ENCODE results near the gene SEMA5B.

Gene SEMA5B

GRCh38 chr3:122890077-122890719, 137.4 kb downstream of the SEMA5B start:
- DNase-seq = peak; percentile 20

- no peak for DNase-seq
Observed at GRCh38 chr3:122886946-122887345, 140.6 kb downstream of the SEMA5B start.

GRCh38 chr3:122886251-122886650, 141.3 kb downstream of the SEMA5B start:
- DNase-seq = no peak

DNA sequence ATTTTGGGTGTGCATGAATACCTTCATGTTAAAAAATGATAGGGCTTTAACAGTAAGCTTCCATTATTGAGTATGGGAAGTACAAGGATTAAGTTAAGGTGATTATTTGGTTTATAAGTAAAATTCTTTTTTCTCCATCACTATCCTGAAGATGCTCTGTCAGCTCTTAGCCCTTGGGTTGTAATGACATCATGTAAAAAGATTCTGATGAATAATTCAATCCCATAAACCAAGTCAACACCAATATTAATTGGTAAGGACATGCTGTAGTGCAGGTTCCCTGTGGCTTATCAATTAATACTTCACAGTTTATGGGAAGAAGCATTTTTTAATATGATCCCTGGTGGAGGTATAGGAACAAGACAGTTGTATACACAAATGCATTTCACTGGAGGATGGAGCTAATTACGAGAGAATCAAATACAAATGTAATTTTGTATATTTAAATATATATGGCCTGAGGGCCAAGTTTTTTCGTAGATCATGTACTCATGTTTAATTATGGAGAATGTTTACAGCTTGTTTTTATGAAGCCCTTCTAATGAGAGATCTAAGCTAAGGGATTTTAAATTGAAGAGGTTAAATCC, 145.1 kb downstream of the SEMA5B start:
- DNase-seq = no peak

DNA sequence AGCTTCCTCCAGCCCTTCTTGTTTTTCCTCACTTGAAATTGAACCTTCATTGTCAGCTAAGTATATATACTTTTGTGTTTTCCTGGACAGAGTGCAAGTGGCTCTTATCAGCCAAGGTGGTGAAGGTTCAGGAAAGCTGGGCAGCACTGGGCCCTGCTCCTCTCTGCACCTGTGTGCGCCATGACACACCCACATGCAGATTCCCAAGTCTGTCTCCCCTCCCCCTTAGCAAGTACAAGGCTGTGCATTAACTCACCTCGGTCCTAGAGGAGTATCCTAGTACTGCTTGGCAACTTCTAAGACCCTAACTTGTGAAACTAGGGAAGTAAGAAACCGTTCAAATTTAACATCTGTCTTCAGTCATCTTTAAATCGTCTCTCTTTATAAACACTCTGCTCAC, 146.9 kb downstream of the SEMA5B start:
- DNase-seq = no peak

DNA sequence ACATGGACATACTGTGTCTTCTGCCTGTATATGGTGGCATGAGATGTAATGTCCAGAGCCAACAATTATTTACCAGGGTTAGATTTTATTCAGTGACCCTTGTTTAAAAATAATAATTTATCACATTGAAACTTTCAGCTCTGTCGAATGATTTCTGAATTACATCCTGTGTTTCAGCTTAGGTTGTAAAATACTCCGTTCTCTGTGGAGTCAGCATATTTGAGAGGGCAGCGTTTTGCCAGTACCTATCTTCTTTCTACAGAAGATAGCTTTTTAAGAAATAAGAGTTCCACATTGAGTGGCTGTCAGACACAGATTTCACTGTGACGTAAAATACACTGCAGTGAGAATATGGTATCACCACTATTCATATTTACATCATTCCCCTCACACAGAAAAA, 147.4 kb downstream of the SEMA5B start:
- no peak for DNase-seq

DNA sequence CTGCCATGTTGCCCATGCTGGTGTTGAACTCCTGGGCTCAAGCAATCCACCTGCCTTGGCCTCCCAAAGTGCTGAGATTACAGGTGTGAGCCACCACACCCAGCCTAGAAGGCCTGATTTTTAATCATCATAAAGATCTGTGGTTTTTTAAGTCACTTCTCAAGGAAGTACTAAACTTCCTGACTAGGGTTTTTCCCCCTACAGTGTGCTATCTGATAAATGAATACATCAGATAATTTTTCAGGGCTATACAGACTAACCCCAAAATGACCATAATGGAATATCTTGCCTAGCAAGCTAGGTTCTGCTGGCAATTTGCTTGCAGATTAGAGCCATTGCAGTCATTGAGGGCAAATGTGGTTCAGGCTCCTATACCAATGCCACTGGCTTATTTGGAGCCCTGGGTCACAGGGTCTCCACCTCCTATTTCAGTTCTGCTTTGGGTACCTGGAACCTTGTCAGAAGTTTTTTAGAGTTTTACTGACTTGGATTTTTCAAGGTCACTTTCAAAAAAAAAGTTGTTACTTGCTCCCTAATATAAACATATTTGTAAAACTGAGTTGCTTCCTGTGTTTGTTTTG, 151.9 kb downstream of the SEMA5B start:
- DNase-seq = no peak

GRCh38 chr3:122873741-122874515, 153.6 kb downstream of the SEMA5B start:
- no peak for DNase-seq

- DNase-seq = no peak
Observed at GRCh38 chr3:122868322-122868721, 159.2 kb downstream of the SEMA5B start.

DNA sequence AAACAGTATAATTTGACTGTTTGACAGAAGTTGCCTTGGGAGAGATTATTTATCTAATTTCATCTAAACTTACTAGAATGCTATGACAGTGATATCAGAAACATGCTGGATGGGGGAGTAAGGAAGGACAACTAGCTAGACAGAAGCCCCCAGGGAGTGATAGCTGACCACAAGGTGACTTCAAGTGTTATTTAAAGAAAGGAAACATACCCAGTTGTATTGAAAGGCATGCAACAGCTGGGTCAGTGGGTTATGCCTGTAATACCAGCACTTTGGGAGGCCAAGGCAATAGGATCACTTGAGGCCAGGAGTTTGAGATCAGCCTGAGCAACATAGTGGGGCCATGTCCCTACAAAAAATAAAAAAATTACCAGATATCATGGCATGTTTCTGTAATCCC, 163.1 kb downstream of the SEMA5B start:
- no peak for DNase-seq

- no peak for DNase-seq
Observed at GRCh38 chr3:122862381-122862780, 165.2 kb downstream of the SEMA5B start.

All from RPMI8226 (cell line).